ENCODE data around the gene ARHGAP4. TPM values are rescaled to one million over a fixed set of nuclear protein-coding genes. Genes with fewer than 3 reads are reported as not detected.

ARHGAP4 gene
- total RNA-seq, 4 donors from 2014 or later: 2.6 to 10.7 (median 4.4) TPM

DNA sequence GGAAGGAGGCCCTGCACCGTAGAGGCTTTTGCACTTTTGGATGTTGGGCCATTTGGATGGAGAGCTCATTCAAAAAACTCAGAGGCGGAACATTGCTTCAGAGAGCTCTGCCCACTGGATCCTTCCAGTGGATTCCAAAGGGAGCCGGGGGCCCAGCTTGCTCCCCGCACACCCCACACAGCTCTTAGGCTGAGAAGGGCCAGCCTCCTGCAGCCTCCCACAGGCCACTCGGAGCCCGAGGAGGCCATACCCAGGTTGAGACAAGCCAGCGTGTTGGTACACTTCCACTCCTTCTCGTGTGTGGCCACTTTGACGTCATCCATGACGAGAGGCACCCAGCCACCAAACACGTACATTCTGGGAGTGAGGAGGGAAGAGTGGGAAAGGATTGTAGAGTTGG, 35.2 kb upstream of the ARHGAP4 start:
- ATAC-seq (no peak), DNase-seq (no peak)
- Histone ChIP-seq H3K36me3 (peaks cover 0 to 63% of the 10 kb centered on the region in 2 donors), H3K27me3 (no peaks in the 10 kb centered on the region), H3K4me1 (peaks cover 5 to 6% of the 10 kb centered on the region in 2 donors), H3K27ac (no peak overlapping the region), H3K9me3 (no peaks in the 10 kb centered on the region), H3K4me3 (no peak overlapping the region)
- no peak for TF ChIP-seq POLR2A (IDR thresholded peaks at IDR 0.05)
- TF ChIP-seq, protein P1, sequence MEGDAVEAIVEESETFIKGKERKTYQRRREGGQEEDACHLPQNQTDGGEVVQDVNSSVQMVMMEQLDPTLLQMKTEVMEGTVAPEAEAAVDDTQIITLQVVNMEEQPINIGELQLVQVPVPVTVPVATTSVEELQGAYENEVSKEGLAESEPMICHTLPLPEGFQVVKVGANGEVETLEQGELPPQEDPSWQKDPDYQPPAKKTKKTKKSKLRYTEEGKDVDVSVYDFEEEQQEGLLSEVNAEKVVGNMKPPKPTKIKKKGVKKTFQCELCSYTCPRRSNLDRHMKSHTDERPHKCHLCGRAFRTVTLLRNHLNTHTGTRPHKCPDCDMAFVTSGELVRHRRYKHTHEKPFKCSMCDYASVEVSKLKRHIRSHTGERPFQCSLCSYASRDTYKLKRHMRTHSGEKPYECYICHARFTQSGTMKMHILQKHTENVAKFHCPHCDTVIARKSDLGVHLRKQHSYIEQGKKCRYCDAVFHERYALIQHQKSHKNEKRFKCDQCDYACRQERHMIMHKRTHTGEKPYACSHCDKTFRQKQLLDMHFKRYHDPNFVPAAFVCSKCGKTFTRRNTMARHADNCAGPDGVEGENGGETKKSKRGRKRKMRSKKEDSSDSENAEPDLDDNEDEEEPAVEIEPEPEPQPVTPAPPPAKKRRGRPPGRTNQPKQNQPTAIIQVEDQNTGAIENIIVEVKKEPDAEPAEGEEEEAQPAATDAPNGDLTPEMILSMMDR (IDR thresholded peaks at IDR 0.05 in 4 of 5, conservative IDR thresholded peaks at IDR 0.05 in 1 of 5): no peak
- in situ Hi-C loops (cut with MboI; ENCODE audit: low sequenced_read_pairs in 4 of 4) (loop anchor here in 3 of 4 donors (25.0 kb wide), 4 partner anchors 101 to 999 kb away; partner anchors contain the start of genes IDH3G (in 2 of the 3), SRPK3 (in 2 of the 3), SSR4 (in 2 of the 3) and G6PD (in 1 of the 3)), intact Hi-C loops (cut with DNase I; ENCODE audit: low total_unique reads) (no loop called here)

GRCh38 chrX:153960786-153961185, 34.7 kb upstream of the ARHGAP4 start:
- in situ Hi-C loops (cut with MboI; ENCODE audit: low sequenced_read_pairs in 4 of 4) (loop anchor here in 3 of 4 donors (25.0 kb wide), 4 partner anchors 102 to 998 kb away; partner anchors contain the start of genes IDH3G (in 2 of the 3), SRPK3 (in 2 of the 3), SSR4 (in 2 of the 3) and G6PD (in 1 of the 3)), intact Hi-C loops (cut with DNase I; ENCODE audit: low total_unique reads) (no loop called here)
- no peak for DNase-seq

GRCh38 chrX:153960077-153960476, 34.0 kb upstream of the ARHGAP4 start:
- H3K36me3 ChIP-seq: peaks cover 0 to 66% of the 10 kb centered on the region in 2 donors
- in situ Hi-C loops (cut with MboI; ENCODE audit: low sequenced_read_pairs in 4 of 4) (loop anchor here in 3 of 4 donors (25.0 kb wide), 4 partner anchors 102 to 998 kb away; partner anchors contain the start of genes IDH3G (in 2 of the 3), SRPK3 (in 2 of the 3), SSR4 (in 2 of the 3) and G6PD (in 1 of the 3)), intact Hi-C loops (cut with DNase I; ENCODE audit: low total_unique reads) (no loop called here)
- no peaks in the 10 kb centered on the region for H3K9me3 ChIP-seq
- ATAC-seq (no peak), DNase-seq (no peak)
- no peaks in the 10 kb centered on the region for H3K4me1 ChIP-seq
- no peak overlapping the region for H3K27ac ChIP-seq
- TF ChIP-seq, protein P1 (IDR thresholded peaks at IDR 0.05 in 4 of 5, conservative IDR thresholded peaks at IDR 0.05 in 1 of 5): no peak
- TF ChIP-seq POLR2A (IDR thresholded peaks at IDR 0.05): no peak
- no peak overlapping the region for H3K4me3 ChIP-seq
- no peaks in the 10 kb centered on the region for H3K27me3 ChIP-seq

More at GRCh38 chrX:153960786-153961185, 34.7 kb upstream of the ARHGAP4 start:
- no peak for TF ChIP-seq POLR2A (IDR thresholded peaks at IDR 0.05)
- TF ChIP-seq, protein P1 (IDR thresholded peaks at IDR 0.05 in 4 of 5, conservative IDR thresholded peaks at IDR 0.05 in 1 of 5): no peak
- no peak for ATAC-seq
- Histone ChIP-seq H3K36me3 (peaks cover 0 to 66% of the 10 kb centered on the region in 2 donors), H3K4me1 (peaks cover 0 to 1% of the 10 kb centered on the region in 2 donors), H3K4me3 (no peak overlapping the region), H3K9me3 (no peaks in the 10 kb centered on the region), H3K27ac (no peak overlapping the region), H3K27me3 (no peaks in the 10 kb centered on the region)

GRCh38 chrX:153959649-153960048, 33.6 kb upstream of the ARHGAP4 start:
- in situ Hi-C loops (cut with MboI; ENCODE audit: low sequenced_read_pairs in 4 of 4): loop anchor here in 3 of 4 donors (25.0 kb wide), 4 partner anchors 103 to 997 kb away; partner anchors contain the start of genes IDH3G (in 2 of the 3), SRPK3 (in 2 of the 3), SSR4 (in 2 of the 3) and G6PD (in 1 of the 3)
- TF ChIP-seq, protein P1 (IDR thresholded peaks at IDR 0.05 in 4 of 5, conservative IDR thresholded peaks at IDR 0.05 in 1 of 5): no peak
- TF ChIP-seq POLR2A (IDR thresholded peaks at IDR 0.05): no peak
- Histone ChIP-seq H3K27ac (no peak overlapping the region), H3K36me3 (peaks cover 0 to 68% of the 10 kb centered on the region in 2 donors), H3K4me1 (no peaks in the 10 kb centered on the region), H3K27me3 (no peaks in the 10 kb centered on the region), H3K9me3 (no peaks in the 10 kb centered on the region), H3K4me3 (no peak overlapping the region)
- intact Hi-C loops (cut with DNase I; ENCODE audit: low total_unique reads): loop anchor here (10.0 kb wide), 1 partner anchor 1005 kb away; no protein-coding TSS in a partner anchor
- ATAC-seq (no peak), DNase-seq (no peak)
